HCT116 (cell line): Measurements from ENCODE around the gene ARHGAP42.

Experiments used
- CBX3 ChIP-seq: IDR thresholded peaks from 2 replicates; pipeline ENCODE4 v1.6.1; 2012; ENCODE audit warnings: low read depth
- CEBPB ChIP-seq: IDR thresholded peaks from 2 replicates; pipeline ENCODE4 v1.6.1; 2012; ENCODE audit warnings: low read depth
- CTCF ChIP-seq, 3 experiments: fragments of 200-600 bp in 1 of 3; sonication (generic) in 1 of 3; IDR thresholded peaks in 2 of 3; conservative IDR thresholded peaks in 1 of 3; 2 replicates each; pipeline ENCODE4 v1.5.1; 2012 to 2017; ENCODE audit warnings: low read depth in 2 of 3, low read length in 2 of 3, antibody characterized with exemption in 1 of 3, borderline replicate concordance in 1 of 3, control low read depth in 1 of 3, mild to moderate bottlenecking in 1 of 3, mixed read lengths in 1 of 3, mixed run types in 1 of 3, moderate library complexity in 1 of 3; ENCODE audit not compliant: insufficient read depth in 1 of 3
- EZH2 ChIP-seq: fragments of 200-600 bp; sonication (generic); IDR thresholded peaks from 2 replicates; pipeline ENCODE4 v1.6.1; 2017; ENCODE audit warnings: antibody characterized with exemption, mixed run types
- EZH2phosphoT487 ChIP-seq: fragments of 200-600 bp; IDR thresholded peaks from 2 replicates; pipeline ENCODE4 v1.6.1; 2018; ENCODE audit warnings: antibody characterized with exemption, borderline replicate concordance
- FOSL1 ChIP-seq: IDR thresholded peaks from 2 replicates; pipeline ENCODE4 v1.6.1; 2012; ENCODE audit warnings: low read depth
- POLR2A ChIP-seq: IDR thresholded peaks from 2 replicates; pipeline ENCODE4 v1.7.0; 2011; ENCODE audit warnings: borderline replicate concordance; ENCODE audit not compliant: insufficient read depth, insufficient read length; ENCODE audit errors: extremely low read depth
- POLR2AphosphoS5 ChIP-seq: IDR thresholded peaks from 2 replicates; pipeline ENCODE4 v1.6.1; 2011; ENCODE audit warnings: mild to moderate bottlenecking, low read depth, low read length, moderate library complexity
- RAD21 ChIP-seq: IDR thresholded peaks from 2 replicates; pipeline ENCODE4 v1.6.1; 2012; ENCODE audit warnings: low read depth, mild to moderate bottlenecking
- SIN3A ChIP-seq: IDR thresholded peaks from 2 replicates; pipeline ENCODE4 v1.6.1; 2012; ENCODE audit warnings: low read depth
- SP1 ChIP-seq: IDR thresholded peaks from 2 replicates; pipeline ENCODE4 v1.6.1; 2012; ENCODE audit warnings: low read depth
- TCF7L2 ChIP-seq: IDR thresholded peaks from 2 replicates; pipeline ENCODE4 v1.7.0; 2011; ENCODE audit warnings: borderline replicate concordance, inconsistent platforms; ENCODE audit not compliant: insufficient read depth, insufficient read length; ENCODE audit errors: extremely low read depth
- ZFX ChIP-seq: fragments of 450-650 bp; IDR thresholded peaks from 2 replicates; pipeline ENCODE4 v1.6.1; 2017
- ZNF274 ChIP-seq: fragments of 200-500 bp; sonication (Bioruptor generic); IDR thresholded peaks from 2 replicates; pipeline ENCODE4 v1.6.1; 2014; ENCODE audit warnings: mild to moderate bottlenecking, low read depth, low read length, inconsistent platforms

- TF ChIP-seq RAD21 (no peak), SIN3A (no peak), CTCF (IDR thresholded peaks at IDR 0.05 in 2 of 3, conservative IDR thresholded peaks at IDR 0.05 in 1 of 3; ENCODE audit: borderline replicate concordance in 1 of 3, insufficient read depth in 1 of 3, low read depth in 2 of 3, low read length in 2 of 3) (no peak), ZNF274 (no peak), EZH2phosphoT487 (no peak), FOSL1 (no peak), POLR2AphosphoS5 (no peak), CEBPB (no peak), CBX3 (no peak), POLR2A (no peak), SP1 (no peak), EZH2 (no peak), TCF7L2 (no peak), ZFX (no peak)
Measured at GRCh38 chr11:100793525-100793924, 106.4 kb downstream of the ARHGAP42 start.
